HG02678 (cell line): ENCODE measurements around the gene STXBP5L.
"Not testable (repeated sequence)": the region's sequence is repeated elsewhere in the genome, so short reads cannot be mapped to it uniquely, and the experiment has no call there.

ENCODE experiments used
- ATAC-seq: cut with Tn5 transposase; IDR thresholded peaks from one replicate; pipeline ENCODE4 v1.9.1; 2021; ENCODE audit warnings: mild to moderate bottlenecking, moderate library complexity; ENCODE audit not compliant: unreplicated experiment

The STXBP5L gene

DNA sequence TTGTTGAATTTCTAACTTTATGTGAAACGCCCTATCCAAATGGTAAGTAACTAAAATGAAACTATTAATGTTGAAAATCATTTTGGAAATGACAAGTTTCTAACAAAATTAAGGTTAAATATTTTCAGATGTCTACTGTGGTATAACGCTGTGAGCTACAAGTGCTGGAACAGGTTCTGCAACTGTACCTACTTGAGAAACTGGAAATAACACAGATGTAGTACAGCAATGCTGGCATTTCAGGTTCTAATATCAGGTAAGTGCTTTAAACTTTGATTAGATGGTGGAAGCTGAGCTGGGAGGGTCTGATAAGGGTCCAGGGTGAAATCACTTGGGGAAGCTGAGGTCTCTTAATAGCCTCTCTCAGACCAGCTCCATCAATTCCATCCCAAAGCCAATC is 315.1 kb downstream of the STXBP5L start:
- no peak for ATAC-seq

DNA sequence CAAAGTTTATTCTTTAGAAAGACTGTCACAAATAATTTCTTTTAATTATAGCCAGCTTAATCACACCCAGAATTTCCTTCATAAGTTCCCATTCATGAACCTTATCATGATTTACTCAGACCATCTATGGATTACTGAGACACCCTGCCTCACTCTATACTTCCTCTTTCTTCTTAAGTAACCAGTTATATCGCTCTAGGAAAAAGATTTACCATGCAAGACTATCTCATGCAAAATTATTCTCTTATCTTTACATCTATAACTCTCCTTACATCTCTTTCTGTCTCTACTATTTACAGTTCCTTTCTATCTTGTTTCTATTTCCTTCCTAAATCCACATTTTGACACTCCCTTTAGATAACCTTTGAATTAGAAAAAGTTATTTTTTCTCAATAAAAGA is 321.0 kb downstream of the STXBP5L start:
- ATAC-seq = no peak

DNA sequence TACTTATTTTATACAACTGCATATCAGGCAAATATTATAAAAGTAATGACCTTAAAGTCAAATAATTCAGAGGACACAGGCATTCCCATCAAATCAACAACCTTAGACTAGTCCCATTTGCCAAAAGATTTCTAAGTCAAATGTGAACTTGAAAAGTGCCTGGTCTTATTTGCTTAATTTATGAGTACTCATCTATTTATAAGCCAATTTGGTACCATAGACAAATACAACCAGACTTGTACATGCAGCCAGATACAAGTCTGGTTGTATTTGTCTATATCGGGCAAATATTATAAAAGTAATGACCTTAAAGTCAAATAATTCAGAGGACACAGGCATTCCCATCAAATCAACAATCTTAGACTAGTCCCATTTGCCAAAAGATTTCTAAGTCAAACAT is 322.2 kb downstream of the STXBP5L start:
- ATAC-seq = not testable (repeated sequence)

DNA sequence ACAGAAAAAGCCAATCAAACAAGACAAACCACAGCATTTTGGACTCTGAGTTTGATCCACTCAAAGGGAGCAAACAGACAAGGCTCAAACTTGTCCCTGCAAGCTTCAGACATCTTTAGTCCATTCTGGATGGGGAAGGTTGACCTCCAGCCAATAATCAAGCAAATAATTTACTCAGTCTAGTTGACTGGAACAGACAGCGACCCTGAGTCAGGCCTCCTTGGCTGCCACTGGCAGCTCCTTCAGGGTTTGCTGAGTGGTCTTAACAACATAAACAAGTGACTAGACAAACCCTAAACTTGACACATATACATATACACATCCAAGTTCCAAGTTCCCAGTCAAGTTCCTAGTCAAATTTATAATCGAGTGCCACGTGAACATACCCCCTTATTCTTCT is 323.9 kb downstream of the STXBP5L start:
- no peak for ATAC-seq

DNA sequence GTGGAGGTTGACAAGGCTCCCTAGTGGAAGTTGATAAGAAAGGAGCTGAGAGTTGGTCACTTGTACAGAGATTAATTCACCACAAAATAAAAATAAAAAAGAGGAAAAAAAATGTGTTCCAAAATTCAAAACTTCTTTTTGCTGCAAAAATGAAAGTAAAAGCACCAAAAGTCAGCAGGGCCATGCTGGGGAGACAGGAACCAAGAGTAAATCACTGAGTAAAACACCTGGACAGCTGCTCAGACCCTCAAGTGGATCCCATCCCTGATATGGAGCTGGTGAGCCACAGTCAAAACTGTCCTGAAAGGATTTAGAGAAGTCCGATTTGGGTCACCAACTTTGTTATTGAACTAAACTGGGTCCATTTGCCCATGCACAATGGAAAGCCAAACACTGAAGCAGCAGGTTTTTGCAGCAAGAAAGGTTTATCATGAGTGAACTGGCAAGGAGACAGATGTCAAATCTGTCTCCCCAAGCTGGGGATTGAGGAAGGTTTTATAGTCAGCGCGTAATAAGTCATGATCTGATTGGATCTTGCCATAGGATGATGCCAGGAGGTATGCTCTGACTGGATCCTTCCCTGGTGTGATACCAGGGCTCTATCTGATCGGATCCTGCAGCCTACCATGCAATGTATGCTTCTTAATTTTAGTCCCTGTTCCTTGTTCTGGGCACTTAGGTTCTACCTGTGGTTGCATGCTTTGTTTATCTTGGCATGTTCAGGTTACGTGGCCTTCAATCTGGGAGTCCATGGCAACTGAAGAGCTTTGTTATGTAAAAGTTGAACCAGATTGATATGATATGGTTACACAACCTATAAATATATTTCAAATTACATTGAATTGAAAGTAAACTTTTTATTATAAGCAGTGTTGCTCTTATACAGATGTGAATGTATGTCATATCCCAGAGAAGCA is 324.6 kb downstream of the STXBP5L start:
- ATAC-seq = no peak

DNA sequence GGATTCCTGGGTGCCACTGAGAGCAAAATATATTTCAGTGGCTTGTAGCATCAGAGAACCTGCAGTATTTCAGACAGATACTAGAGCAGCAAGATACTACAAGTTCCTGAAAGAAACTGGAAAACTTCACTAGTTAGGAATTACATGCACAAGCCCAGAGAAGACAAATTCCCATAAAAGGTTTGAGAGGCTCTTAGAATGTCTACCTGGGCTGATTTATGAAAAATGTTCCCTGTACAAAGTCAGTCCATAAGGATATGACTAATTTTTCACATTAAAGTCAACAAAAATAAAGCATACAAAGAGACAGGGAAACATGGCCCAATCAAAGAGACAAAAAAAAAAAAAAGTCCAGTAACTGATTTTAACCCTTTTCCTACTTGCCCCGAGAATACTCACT is 335.2 kb downstream of the STXBP5L start:
- ATAC-seq = no peak

DNA sequence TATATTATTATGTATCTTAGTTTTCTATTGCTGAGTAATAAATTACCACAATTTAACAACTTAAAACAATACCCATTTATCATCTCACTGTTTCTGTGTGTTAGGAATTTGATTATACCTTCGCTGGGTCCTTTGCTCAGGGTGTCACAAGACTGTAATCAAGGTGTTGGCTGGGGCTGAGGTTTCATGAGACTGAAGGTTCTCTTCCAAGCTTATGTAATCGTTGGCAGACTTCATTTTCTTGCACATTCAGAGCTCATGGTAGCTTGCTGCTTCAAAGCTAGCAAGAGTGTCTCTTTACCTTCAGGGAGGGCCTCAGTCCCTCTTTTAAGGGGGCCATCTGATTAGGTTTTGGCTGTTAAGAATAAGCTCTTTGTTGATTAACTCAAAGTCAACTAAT is 344.7 kb downstream of the STXBP5L start:
- ATAC-seq = no peak

DNA sequence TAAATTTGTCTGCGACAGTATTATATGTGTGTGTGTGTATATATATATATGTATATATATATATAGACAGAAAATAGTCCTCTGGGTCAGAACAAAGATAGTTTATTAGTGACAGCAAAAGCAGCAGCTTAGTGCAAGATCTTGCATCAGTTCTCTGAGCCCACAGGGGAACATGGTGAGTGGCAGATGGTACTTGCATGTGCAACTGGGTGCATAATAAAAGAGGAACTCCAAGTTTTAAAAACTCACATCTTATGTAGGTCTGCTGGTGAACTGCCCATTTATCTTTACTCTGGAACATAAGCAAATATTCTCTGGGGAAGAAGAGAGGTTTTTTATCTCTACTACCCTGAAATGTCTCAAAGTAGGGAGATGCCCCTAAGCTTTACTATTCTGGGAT is 361.4 kb downstream of the STXBP5L start:
- no peak for ATAC-seq

DNA sequence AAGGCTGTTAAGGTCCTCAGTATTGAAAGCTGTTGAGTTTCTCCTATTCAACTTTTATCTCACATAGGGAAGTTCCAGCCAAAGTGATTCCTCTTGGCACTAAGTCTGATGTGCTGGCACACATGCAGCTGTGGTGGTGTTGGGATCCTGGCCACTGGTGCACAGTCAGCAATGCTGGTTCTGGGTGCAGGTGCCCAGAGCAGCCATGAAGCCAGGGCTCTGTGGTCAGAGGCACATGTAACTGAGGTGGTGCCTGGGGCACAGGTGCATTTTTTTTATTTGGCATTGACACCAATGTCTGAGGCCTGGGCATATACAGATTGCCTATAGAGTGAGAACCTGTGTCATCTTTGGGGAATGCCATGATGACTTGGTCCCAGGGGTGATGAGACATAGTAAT is 366.4 kb downstream of the STXBP5L start:
- no peak for ATAC-seq

DNA sequence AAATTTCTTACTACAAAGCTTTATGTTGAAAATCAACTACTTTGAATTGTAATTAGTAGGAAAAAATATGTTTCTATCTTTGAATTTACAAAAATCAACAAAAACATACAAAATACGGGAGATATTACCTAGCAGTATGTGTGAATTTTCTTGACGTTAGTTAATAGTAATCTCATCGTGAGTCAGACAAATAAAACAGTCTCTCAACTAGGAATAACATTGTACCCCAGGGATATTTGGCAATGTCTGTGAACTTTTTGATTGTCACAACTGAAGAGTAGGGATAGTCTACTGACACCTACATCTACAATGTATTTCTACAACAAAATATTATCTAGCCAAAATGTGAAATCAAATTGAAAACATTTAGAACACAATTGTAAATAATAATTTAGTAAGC is 387.4 kb downstream of the STXBP5L start:
- ATAC-seq = no peak

DNA sequence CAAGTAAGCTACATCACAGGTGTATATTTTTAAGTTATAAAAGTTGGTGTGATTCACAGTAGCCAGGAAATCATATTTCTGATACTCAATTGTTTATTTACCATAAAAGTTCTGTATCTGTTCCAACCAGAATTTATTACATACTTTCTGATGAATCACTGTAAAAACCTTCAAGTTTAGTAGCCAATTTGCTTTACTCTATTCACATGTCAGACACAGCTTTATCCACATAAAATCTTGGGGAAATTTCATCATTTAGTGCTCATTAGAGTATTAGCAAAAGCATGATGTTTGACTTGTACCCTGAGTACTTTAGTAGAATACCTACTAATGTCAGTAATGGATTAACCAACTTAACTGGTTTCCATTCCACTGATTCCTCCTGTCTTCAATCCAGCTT is 388.0 kb downstream of the STXBP5L start:
- ATAC-seq = no peak

DNA sequence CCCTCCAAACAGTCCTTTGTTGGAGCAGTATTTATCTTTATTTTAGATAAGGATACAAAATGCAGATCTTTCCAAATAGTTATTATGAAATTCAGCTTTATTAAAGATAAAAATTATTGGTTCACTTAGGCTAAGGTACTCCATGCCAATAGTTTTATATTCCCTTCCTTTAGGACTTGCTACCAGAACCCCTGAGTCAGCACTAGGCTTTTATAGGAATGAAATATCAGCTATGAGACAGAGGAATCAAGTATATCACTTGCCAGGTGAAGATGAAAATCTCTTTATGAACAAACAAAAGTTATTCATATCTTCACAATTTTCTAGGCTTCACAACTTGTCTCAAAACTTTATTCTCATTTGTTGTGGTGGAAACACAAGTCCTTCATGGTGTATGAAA is 416.3 kb downstream of the STXBP5L start:
- ATAC-seq = no peak

DNA sequence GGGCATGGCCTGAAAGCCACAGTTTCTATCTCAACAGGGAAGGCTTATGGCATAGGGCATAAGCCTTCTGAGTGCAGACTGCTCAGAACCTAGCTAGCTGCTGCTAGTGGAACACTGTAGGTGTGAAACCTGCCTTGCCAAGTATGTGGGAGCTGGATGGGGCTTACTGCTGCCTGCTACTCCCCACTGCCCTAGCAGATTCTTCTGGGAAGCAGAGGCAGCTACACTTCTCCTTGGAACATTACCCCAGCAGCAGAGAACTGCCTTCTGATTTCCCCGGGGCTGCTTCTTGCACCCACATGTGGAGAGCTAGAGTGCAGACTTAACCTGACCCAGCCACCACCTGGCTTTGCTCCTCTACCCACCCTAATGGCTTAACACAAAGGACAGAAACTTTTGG is 422.1 kb downstream of the STXBP5L start:
- ATAC-seq = no peak

DNA sequence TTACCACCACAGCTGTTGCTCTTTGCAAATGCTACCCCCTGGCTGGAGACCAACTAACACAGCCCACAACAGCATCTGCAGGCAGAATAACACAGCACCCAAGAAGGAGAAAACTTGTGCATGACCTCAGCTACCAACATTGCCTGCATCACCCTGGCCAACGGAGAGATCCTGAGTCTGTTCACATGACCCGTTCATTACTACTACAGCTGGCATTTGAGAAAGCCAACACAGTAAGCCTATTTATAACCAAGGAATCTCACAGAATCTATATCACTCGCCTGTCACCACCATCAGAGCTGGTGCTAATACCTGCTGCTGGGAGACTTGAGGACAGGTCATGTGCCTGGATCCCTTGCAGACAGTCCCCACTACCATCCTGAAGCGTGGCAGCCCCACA is 422.6 kb downstream of the STXBP5L start:
- no peak for ATAC-seq

DNA sequence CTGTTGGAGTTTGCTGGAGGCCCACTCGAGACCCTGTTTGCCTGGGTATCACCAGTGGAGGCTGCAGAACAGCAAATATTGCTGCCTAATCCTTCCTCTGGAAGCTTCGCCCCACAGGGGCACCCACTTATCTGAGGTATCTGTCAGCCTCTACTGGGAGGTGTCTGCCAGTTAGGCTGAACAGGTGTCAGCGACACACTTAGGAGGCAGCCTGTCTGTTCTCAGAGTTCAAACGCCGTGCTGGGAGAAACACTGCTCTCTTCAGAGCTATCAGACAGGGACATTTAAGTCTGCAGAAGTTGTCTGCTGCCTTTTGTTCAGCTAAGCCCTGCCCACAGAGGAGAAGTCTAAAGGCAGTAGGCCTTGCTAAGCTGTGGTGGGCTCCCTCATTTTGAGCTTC is 448.0 kb downstream of the STXBP5L start:
- ATAC-seq = not testable (repeated sequence)

DNA sequence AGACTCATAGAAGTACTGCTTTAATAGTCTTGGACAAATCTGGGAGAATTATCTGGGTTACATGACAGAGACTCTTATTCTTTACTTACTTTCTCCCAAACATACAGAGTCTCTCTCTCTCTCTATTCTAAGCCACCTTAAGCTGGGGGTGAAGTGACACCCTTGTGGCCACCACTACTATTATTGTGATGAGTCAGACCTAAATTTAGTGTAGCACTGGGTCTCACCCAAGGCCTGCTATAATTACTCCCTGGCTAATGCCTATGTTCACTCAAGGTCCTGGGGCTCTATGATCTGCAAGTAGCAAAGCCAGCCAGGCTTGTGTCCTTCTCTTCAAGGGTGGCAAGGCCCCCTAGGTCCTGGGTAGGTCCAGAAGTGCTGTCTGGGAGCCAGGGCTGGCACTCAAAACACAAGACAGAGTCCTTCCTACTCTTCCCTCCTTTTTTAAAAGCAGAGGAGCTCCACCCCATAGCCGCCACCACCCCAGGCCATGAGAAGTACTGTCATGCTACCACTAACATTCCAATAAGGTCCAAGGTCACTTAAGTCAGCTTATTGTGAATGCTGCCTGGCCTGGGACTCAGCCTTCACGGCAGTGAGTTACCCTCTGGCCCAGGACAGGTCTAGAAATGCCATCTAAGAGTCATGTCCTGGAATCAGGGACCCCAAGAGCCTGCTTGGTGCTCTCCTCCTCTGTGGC is 454.2 kb downstream of the STXBP5L start:
- ATAC-seq = no peak

DNA sequence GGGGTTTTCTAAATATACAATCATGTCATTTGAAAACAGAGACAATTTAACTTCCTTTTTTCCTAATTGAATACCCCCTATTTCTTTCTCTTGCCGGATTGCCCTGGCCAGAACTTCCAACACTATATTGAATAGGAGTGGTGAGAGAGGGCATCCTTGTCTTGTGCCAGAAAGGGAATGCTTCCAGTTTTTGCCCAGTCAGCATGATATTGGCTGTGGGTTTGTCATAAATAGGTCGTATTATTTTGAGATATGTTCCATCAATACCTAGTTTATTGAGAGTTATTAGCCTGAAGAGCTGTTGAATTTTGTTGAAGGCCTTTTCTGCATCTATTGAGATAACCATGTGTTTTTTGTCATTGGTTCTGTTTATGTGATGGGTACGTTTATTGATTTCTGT is 480.3 kb downstream of the STXBP5L start:
- ATAC-seq = not testable (repeated sequence)

DNA sequence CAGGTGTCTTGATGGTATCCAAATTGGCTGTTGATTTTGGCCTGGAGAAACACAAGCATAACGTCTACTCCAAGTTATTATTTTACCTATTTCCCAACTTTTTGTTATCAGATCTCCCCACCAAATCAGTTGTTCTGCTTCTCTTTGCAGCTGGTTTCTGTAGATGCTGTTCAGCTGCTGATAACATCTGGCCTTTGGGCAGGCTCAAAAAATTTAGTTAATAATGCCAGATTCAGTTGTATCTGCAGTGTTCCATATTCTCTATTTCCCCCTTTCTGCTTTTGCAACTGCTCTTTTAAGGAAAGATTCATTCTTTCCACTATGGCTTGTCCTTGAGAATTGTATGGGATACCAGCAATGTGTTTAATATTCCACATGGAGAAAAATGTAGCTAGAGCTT is 488.0 kb downstream of the STXBP5L start:
- ATAC-seq = not testable (repeated sequence)

DNA sequence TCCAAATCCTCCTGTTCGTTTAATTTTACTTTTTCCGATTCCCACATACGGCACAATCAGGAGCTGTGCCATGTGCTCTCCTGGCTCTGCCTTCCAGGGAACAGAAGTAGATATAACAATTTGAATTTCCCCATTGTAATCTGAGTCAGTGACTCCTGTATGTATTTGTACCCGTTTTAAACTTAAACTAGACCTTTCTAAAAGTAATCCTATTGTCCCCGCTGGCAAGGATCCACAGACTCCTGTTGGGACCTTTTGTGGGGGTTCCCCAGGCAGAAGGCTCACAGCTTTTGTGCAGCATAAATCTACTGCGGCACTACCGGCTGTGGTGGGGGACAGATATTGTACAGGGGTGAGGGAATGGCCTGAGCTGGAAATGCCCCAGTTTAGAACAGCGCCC is 490.0 kb downstream of the STXBP5L start:
- ATAC-seq = not testable (repeated sequence)

DNA sequence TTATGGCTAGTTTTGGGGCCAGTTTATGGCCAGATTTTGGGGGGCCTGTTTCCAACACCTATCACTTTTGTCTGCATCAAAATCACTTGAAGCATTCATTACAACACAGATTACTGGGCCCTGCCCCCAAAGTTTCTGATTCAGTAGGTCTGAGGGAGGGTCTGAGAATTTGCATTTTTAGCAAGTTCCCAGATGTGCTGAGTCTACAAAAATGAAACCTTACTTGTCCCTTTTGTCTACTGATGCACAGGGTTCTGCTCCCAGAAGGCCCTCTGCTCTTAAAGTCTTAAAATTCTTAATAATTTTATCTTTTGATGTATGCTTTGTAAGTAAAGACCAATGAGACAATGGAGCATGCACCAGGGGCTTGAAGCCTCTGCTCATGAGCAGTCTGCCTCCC is 491.8 kb downstream of the STXBP5L start:
- no peak for ATAC-seq

DNA sequence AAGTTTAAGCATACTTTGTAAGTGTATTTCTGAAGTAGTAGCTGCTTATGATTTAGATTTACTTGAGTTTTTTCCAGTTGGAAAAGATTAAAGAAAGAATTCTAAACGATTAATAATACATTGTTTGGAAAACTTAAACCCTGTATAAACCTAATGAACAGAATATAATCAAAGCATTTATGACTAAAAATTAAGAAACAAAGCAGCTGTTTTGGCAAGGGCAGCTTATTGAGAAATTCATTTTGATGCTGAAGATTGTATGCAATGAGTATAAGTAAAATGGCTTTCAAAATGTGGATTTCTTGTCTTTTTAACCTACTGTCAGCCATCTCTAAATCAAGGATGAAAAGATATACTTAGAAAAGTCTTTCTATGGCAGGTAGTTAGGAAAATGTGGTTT is 497.6 kb downstream of the STXBP5L start:
- ATAC-seq = no peak

DNA sequence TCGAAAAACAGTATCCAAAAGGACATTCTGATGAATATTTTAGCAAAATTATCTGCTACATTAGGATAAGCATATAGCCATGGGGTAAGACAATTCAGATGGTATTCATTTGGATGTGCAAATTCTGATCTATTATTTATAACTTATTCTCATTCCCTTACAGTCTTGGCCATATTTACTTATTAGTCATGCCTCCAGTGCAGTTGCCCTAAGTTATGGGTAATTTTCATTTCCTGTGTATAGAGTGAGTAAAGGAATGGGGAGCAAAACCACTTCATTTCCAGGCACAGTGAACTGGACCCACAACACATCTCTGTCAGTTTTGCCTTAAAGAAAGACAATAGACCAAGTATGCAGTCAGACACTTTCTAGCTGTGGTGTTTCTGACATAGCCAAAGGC is 503.5 kb downstream of the STXBP5L start:
- no peak for ATAC-seq
